ENCODE results near the gene NTM. TPM values are rescaled to one million over a fixed set of nuclear protein-coding genes. Genes with fewer than 3 reads are reported as not detected.
"Not testable (repeated sequence)": the region's sequence is repeated elsewhere in the genome, so short reads cannot be mapped to it uniquely, and the experiment has no call there.

The NTM gene
- total RNA-seq, 3 donors from 2014 or later, result not detected

DNA sequence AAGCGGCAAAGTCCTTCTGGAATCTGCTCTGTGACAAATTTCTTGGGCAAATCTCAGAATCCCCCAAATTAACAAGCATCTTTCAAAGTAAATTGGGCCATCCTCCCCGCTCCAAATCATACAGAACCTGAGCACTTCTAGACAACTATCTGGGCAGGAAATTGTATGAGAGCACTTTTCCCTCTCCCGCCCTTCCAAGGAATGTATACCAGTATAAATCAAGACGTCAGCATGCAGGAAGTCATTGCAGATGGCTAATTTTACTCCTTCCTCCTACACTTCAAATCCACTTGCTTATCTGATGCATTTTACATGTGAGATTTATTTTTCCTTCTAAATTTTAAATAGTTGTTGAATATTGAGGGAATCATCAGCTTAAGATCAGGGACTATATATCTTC, 52.1 kb downstream of the NTM start:
- no peaks in the 10 kb centered on the region for H3K9me3 Mint-ChIP-seq
- ATAC-seq (no peak), DNase-seq (no peak)
- H3K27me3 Mint-ChIP-seq (ENCODE audit: low read depth), result no peaks in the 10 kb centered on the region
- no peak overlapping the region for H3K4me3 Mint-ChIP-seq
- H3K36me3 Mint-ChIP-seq (ENCODE audit: insufficient read depth), result no peaks in the 10 kb centered on the region
- no peaks in the 10 kb centered on the region for H3K4me1 Mint-ChIP-seq (ENCODE audit: low read depth)

DNA sequence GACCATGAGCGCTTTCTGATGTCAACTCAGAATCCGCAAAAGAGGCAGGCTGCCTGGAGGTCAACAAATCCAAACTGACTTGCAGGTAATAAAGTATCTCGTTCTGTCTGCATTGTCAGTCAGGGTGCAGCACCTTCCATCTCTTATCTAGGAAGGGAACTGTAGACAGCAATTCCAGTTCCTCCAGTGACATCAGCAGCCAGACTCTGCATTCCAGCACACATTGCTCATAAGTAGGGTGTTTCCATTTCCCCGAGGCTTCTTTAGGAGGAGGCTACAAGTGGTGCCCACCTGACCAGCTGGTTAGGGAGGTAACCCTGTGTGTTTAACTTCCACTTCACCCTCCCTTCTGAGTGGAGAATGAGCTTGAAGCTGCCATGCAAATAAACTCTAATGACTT, 53.3 kb downstream of the NTM start:
- no peaks in the 10 kb centered on the region for H3K4me1 Mint-ChIP-seq (ENCODE audit: low read depth)
- no peak for DNase-seq
- no peak for ATAC-seq
- no peaks in the 10 kb centered on the region for H3K36me3 Mint-ChIP-seq (ENCODE audit: insufficient read depth)
- H3K4me3 Mint-ChIP-seq, result no peak overlapping the region
- H3K9me3 Mint-ChIP-seq, result no peaks in the 10 kb centered on the region
- H3K27me3 Mint-ChIP-seq (ENCODE audit: low read depth), result no peaks in the 10 kb centered on the region

DNA sequence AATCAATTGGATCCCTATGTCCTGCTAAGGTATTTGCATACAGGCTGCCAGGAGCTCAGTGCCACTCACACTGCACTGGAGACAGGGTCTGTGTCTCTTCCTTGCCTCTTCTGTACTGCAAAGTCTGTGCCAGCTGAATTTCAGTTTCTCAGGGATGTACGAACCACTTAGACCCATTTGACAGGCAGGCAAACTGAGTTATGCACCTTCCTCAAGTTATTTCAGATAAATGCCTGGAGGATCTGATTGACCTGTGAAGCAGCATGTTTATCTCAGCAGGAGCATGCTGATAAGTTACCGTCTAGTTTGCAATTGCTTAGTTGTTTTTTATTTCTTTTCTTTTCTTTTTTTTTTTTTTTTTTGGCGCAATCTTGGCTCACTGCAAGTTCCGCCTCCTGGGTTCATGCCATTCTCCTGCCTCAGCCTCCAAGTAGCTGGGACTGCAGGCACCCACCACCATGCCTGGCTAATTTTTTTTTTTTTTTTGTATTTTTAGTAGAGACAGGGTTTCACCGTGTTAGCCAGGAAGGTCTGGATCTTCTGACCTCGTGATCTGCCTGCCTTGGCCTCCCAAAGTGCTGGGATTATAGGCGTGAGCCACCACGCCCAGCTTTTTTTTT, 54.0 kb downstream of the NTM start:
- not testable (repeated sequence) for DNase-seq; H3K4me1 Mint-ChIP-seq (ENCODE audit: low read depth); H3K36me3 Mint-ChIP-seq (ENCODE audit: insufficient read depth); H3K27me3 Mint-ChIP-seq (ENCODE audit: low read depth); H3K9me3 Mint-ChIP-seq; ATAC-seq; H3K4me3 Mint-ChIP-seq

DNA sequence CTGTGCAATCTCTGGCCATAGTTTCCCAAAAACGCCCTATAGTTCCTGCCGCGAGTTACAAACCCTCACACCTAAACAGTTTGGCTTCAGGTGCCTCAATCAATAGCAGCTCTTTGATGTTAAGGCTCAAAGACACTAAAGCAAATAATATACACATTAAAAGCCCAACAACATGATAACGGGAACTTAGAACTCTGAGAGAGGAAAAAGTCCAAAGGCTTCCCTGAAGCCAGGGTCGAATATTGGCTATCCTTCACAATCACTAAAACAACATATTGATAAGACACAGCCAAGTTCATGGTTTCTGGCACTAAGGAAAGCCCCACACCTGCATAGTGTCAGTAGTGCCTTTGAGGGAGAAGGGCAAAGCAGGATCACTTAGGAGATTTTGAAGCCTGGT, 54.9 kb downstream of the NTM start:
- H3K27me3 Mint-ChIP-seq (ENCODE audit: low read depth), result no peaks in the 10 kb centered on the region
- no peaks in the 10 kb centered on the region for H3K36me3 Mint-ChIP-seq (ENCODE audit: insufficient read depth)
- no peak overlapping the region for H3K4me3 Mint-ChIP-seq
- H3K9me3 Mint-ChIP-seq, result no peaks in the 10 kb centered on the region
- no peaks in the 10 kb centered on the region for H3K4me1 Mint-ChIP-seq (ENCODE audit: low read depth)
- no peak for ATAC-seq
- DNase-seq, result no peak

DNA sequence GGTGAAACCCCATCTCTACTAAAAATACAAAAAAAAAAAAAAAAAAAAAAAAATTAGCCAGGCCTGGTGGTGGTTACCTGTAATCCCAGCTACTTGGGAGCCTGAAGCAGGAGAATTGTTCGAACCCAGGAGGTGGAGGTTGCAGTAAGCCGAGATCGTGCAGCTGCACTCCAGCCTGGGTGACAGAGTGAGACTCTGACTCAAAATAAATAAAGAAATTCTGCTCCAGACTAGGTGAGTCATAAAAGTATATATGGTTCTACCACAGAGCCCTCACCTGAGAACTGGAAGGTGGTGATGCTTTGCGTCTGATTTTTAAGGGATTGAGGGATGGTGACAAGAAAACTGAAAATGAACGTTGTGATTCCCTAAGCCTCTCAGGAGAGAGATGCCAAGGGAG, 58.4 kb downstream of the NTM start:
- DNase-seq (no peak), ATAC-seq (no peak)
- no peaks in the 10 kb centered on the region for H3K9me3 Mint-ChIP-seq
- H3K4me3 Mint-ChIP-seq, result no peak overlapping the region
- no peaks in the 10 kb centered on the region for H3K36me3 Mint-ChIP-seq (ENCODE audit: insufficient read depth)
- no peaks in the 10 kb centered on the region for H3K27me3 Mint-ChIP-seq (ENCODE audit: low read depth)
- no peaks in the 10 kb centered on the region for H3K4me1 Mint-ChIP-seq (ENCODE audit: low read depth)

DNA sequence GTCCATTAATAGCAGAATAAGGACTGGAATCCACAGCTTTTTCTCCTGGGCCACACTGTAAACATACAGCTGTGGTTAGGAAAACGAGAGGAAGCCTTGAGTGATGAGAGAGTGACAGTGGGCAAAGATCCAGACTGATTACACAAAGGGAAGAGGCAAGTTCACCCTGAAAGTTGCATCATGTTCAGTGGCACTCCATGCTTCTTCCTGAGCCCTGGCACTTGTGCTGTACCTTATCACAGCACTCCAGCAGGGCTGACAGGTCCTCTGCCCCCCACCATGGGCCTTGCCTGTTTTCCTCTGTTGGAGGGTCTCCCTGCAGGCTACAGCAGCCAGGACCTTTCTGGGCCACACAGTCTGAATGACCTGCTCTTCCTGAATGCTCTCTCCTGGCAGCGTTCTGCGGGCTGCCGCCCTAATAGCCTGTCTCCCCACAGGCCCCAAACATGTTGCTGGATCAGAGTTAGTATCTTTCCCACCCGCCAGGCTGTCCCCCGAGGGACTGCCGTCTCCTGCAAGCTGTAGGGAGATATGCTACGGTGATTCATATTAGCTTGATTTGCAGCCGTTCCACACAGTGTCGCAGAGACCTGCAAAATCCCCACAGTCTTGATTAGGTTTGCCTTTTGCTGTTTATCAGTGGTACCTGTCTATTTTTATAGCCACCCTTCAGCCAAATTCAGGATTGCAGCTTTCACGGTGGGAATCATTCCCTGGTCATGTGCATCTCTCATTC, 60.2 kb downstream of the NTM start:
- no peaks in the 10 kb centered on the region for H3K4me1 Mint-ChIP-seq (ENCODE audit: low read depth)
- H3K4me3 Mint-ChIP-seq, result no peak overlapping the region
- DNase-seq (no peak), ATAC-seq (no peak)
- no peaks in the 10 kb centered on the region for H3K9me3 Mint-ChIP-seq
- H3K27me3 Mint-ChIP-seq (ENCODE audit: low read depth), result no peaks in the 10 kb centered on the region
- H3K36me3 Mint-ChIP-seq (ENCODE audit: insufficient read depth), result no peaks in the 10 kb centered on the region

DNA sequence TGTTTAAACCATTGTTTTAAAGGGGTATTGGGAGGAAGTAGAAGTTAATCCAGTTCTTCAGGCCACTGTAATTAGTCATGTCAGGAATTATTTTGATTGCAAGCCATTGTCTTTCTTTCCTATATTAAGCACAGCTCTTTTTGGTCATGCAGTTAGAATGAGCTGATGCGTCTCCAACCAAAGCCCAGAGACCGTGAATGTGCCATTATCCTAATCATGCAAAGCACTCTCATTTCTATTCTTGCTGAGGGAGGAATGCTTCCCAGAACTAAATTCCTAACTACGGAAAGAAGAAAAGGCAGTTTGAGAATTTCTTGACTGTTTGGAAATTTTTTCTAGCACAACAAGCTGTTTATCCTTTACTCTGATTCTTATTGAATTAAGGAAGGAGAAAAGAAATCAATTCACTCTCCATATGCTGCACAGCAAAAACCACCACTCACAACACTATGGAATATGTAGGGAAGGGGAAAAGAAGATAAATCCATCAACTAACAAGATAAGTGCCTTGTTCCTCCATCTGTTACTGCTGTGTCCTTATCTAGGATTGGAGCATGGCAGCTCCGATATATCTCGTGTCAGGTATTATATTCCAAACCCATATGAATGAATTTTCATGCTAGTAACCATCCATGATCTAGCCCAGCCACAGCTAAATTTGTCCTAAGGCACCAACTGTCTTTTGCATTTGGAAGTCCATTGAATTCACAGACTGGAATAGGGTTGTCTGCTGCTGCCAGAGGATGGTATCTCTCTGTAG, 70.8 kb downstream of the NTM start:
- peaks cover 5% of the 10 kb centered on the region for H3K9me3 Mint-ChIP-seq
- H3K27me3 Mint-ChIP-seq (ENCODE audit: low read depth), result no peaks in the 10 kb centered on the region
- no peaks in the 10 kb centered on the region for H3K36me3 Mint-ChIP-seq (ENCODE audit: insufficient read depth)
- DNase-seq, result no peak
- no peak overlapping the region for H3K4me3 Mint-ChIP-seq
- H3K4me1 Mint-ChIP-seq (ENCODE audit: low read depth), result no peaks in the 10 kb centered on the region
- no peak for ATAC-seq

DNA sequence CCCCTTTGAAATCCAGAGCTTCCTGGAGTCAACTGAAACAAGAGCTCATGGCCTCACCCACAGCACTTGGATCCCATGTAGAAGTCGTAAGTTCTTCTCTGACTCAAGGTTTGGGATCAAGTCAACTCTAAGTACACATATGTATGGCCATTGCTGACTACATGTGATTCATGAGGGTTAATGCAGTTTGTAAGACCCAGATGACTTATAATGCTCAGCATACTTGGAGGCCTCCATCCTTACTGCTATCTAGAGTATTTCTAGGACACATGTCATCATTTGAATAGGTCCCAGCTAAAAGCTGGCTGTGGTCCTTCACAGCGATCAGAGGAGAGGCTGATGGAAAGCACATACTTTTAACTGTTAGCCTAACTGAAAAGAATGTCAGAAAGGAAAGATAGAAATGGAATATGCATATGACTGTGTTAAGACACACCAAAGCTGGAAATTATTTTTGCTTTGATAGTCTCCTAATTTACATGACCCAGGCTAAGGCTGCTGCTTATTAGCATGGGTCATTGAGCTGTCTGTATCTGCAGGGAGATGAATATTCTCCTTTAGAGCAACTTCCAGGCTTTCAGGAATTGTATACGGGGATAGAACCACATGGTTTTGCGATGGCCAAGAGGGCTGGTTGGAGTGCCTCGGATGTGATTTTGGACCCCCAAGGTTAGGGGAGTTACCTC, 76.3 kb downstream of the NTM start:
- no peak for DNase-seq
- Mint-ChIP-seq H3K4me1 (ENCODE audit: low read depth) (no peaks in the 10 kb centered on the region), H3K9me3 (no peaks in the 10 kb centered on the region), H3K36me3 (ENCODE audit: insufficient read depth) (no peaks in the 10 kb centered on the region), H3K4me3 (no peak overlapping the region), H3K27me3 (ENCODE audit: low read depth) (no peaks in the 10 kb centered on the region)
- ATAC-seq, result no peak

DNA sequence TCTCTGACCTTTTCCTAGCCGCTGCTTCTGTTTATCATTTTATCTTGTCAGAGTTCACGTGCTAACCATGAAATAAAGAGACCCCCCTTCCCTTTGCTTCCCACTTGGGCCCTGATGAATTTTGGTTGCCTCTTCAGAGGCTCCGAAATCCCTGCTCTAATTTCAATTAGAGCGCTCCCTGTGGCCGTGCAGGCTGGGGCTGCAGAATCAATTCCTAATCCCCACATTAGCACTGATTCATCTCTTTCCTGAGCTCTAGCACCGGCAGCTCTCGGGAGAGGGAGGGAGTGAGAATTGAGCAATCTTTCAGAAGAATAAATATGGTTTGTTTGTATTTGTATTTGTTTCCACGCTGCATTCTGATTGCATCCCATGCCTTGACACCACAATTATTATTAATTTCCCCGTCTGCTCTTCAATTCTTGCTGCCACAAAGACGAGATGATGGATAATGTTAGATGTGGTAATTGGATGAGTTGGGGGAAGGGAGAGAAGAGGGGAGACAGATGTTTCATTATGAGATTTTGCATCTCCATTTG, 76.9 kb downstream of the NTM start:
- DNase-seq, result no peak
- no peak for ATAC-seq
- H3K36me3 Mint-ChIP-seq (ENCODE audit: insufficient read depth), result no peaks in the 10 kb centered on the region
- no peak overlapping the region for H3K4me3 Mint-ChIP-seq
- no peaks in the 10 kb centered on the region for H3K4me1 Mint-ChIP-seq (ENCODE audit: low read depth)
- no peaks in the 10 kb centered on the region for H3K27me3 Mint-ChIP-seq (ENCODE audit: low read depth)
- H3K9me3 Mint-ChIP-seq, result no peaks in the 10 kb centered on the region

DNA sequence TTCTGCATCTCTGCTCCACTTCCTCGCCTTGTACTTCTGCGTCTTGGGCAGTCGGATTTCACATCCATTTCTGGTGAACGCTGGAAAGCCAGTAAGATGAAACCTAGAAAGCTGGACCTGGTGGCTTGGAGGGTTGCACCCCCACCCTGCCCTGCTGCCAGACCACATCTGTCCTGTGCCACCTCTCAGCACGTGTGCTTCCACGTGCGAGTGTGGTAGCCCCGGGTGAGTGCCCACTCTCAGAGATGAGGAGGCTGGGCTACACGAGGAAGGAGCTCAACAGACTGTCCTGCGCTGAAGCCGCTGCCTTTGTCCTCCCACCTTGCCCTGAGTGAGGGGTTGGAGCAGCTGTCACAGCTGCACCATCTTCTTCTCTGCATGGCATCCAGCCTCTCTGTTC, 77.5 kb downstream of the NTM start:
- H3K4me1 Mint-ChIP-seq (ENCODE audit: low read depth), result no peaks in the 10 kb centered on the region
- H3K27me3 Mint-ChIP-seq (ENCODE audit: low read depth), result no peaks in the 10 kb centered on the region
- H3K36me3 Mint-ChIP-seq (ENCODE audit: insufficient read depth), result no peaks in the 10 kb centered on the region
- H3K9me3 Mint-ChIP-seq, result no peaks in the 10 kb centered on the region
- no peak overlapping the region for H3K4me3 Mint-ChIP-seq
- DNase-seq, result no peak
- ATAC-seq, result no peak

DNA sequence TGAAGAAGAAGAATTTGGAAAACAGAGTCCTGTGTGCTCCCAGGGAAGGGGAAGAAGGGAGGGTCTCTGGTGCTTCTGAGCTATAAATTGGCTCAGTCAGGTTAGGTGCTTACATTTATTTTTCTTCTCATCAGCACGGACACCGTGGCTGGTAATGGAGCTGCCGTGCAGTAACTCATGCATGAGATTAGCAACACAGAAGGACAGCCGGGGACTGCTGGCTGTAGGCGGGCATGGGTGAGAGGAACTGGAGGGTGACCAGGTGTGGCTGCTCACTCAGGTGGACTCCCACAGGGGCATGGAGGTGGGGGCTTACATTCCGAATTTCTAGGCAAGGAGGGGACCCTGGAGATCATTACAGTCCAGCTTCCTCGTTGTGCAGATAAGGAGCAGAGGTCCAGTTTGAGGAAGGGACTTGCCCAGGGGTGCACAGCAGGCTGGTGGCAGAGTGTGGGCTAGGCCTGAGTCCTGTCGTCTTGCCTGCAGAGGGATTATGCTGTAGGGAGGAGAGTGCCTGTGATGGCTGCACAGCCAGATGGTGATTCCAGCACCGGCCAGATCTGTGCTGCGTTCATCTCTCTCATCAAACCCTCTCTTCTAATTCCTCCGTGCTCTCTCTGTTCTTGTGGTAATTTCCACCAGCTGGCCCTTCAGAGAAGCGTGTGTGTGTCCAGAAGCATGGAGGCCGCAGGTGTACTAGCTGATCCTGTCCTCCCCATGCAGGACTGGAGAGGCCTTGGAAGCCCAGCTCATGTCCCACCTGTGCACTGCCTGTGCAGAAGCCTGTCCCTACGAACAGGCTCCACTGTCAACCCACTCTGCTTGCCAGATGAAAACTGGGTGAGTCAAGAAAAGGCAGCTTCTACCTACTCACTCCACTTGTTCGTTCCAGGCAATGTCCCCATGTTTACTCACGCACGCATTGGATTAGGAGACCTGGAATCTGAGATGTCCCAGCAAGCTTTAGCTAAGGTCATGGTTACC, 78.9 kb downstream of the NTM start:
- Mint-ChIP-seq H3K4me1 (ENCODE audit: low read depth) (no peaks in the 10 kb centered on the region), H3K36me3 (ENCODE audit: insufficient read depth) (no peaks in the 10 kb centered on the region), H3K27me3 (ENCODE audit: low read depth) (no peaks in the 10 kb centered on the region), H3K9me3 (no peaks in the 10 kb centered on the region), H3K4me3 (no peak overlapping the region)
- DNase-seq (no peak), ATAC-seq (no peak)

DNA sequence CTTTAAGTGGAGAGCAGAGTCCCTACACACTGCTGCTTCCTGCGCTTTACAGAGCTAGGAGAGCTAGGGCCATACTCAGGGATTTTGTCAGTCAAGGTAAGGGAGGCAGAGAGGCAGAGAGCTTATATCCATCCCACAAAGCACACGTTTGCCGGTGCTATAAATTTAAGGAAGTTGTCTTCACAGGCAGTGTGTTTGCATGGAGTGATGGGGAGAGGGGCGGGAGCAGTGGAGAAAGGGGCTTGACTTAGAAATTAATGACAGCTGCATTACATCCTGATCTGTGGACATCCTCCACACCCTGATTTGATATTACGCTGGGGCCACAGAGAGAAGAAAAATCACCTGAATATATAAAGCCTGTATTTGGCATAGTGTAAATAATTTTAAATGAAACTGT, 84.1 kb downstream of the NTM start:
- no peaks in the 10 kb centered on the region for H3K36me3 Mint-ChIP-seq (ENCODE audit: insufficient read depth)
- no peaks in the 10 kb centered on the region for H3K4me1 Mint-ChIP-seq (ENCODE audit: low read depth)
- DNase-seq (no peak), ATAC-seq (no peak)
- H3K27me3 Mint-ChIP-seq (ENCODE audit: low read depth), result no peaks in the 10 kb centered on the region
- H3K9me3 Mint-ChIP-seq, result no peaks in the 10 kb centered on the region
- H3K4me3 Mint-ChIP-seq, result no peak overlapping the region

DNA sequence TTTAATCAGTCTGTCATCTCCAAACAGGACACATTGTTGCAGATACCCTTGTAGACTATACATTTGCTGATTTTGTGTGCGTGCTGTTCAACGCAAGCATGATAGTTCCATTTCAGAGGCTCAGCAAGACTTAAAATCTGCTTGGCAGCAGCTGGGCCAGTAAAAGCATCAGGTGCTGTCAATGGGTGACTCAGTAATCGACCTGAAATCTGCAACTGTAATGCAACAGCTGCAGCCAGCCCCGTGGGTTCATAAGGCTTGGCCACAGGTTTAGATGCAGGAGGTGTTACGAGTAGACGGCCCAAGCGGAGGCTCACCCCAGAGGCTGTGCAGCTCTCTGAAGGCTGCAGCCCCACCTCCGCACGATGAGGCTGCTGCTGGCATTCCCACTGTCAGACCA, 84.6 kb downstream of the NTM start:
- DNase-seq, result no peak
- Mint-ChIP-seq H3K9me3 (no peaks in the 10 kb centered on the region), H3K4me1 (ENCODE audit: low read depth) (no peaks in the 10 kb centered on the region), H3K27me3 (ENCODE audit: low read depth) (no peaks in the 10 kb centered on the region), H3K4me3 (no peak overlapping the region), H3K36me3 (ENCODE audit: insufficient read depth) (no peaks in the 10 kb centered on the region)
- no peak for ATAC-seq

Measured in activated T-cell treated with anti-CD3 and anti-CD28 coated beads, Interleukin-2, amount 50 U/mL, for 4 hours (primary cell).